Fibroblast of skin of right biceps (primary cell): ENCODE data around the gene FIGNL1.
A peak's percentile ranks its signal among the peaks of the same experiment; 100 is the strongest.

Experiments
- DNase-seq: peaks from one replicate; pipeline ENCODE4 v3.0.0-alpha.2; 2013

The FIGNL1 gene

GRCh38 chr7:50449881-50450589 lies at the start of gene FIGNL1:
Gene FIGNL1, minus strand, starts transcription at chr7:50450350. Its CDS starts 3,063 bp downstream, at chr7:50447287.
- peak; percentile 76 for DNase-seq

- DNase-seq: no peak
Measured at GRCh38 chr7:50499092-50499491, 48.9 kb upstream of the FIGNL1 start.

- no peak for DNase-seq
Measured at GRCh38 chr7:50497968-50498367, 47.8 kb upstream of the FIGNL1 start.

- peak; percentile 14 for DNase-seq
Measured at GRCh38 chr7:50497068-50497642, 47.0 kb upstream of the FIGNL1 start.

- no peak for DNase-seq
Measured at GRCh38 chr7:50496569-50496968, 46.4 kb upstream of the FIGNL1 start.

GRCh38 chr7:50495746-50496145 lies 45.6 kb upstream of the FIGNL1 start:
- no peak for DNase-seq

GRCh38 chr7:50492770-50493519 lies 42.8 kb upstream of the FIGNL1 start:
- DNase-seq: no peak

GRCh38 chr7:50491943-50492342 lies 41.8 kb upstream of the FIGNL1 start:
- DNase-seq: no peak

GRCh38 chr7:50491209-50491608 lies 41.1 kb upstream of the FIGNL1 start:
- no peak for DNase-seq

GRCh38 chr7:50488379-50488778 lies 38.2 kb upstream of the FIGNL1 start:
- DNase-seq: no peak

GRCh38 chr7:50486512-50486911 lies 36.4 kb upstream of the FIGNL1 start:
- no peak for DNase-seq

GRCh38 chr7:50481867-50482266 lies 31.7 kb upstream of the FIGNL1 start:
- no peak for DNase-seq

GRCh38 chr7:50480797-50481196 lies 30.6 kb upstream of the FIGNL1 start:
- no peak for DNase-seq

- no peak for DNase-seq
Measured at GRCh38 chr7:50479743-50480517, 29.8 kb upstream of the FIGNL1 start.

- no peak for DNase-seq
Measured at GRCh38 chr7:50477640-50478039, 27.5 kb upstream of the FIGNL1 start.

GRCh38 chr7:50476953-50477625 lies 26.9 kb upstream of the FIGNL1 start:
- DNase-seq: no peak

GRCh38 chr7:50475340-50475739 lies 25.2 kb upstream of the FIGNL1 start:
- no peak for DNase-seq

- DNase-seq: no peak
Measured at GRCh38 chr7:50474382-50475160, 24.4 kb upstream of the FIGNL1 start.

GRCh38 chr7:50473531-50473930 lies 23.4 kb upstream of the FIGNL1 start:
- no peak for DNase-seq

- DNase-seq: no peak
Measured at GRCh38 chr7:50472427-50472826, 22.3 kb upstream of the FIGNL1 start.

GRCh38 chr7:50471970-50472369 lies 21.8 kb upstream of the FIGNL1 start:
- DNase-seq: no peak
